HCT116 (cell line): ENCODE measurements around the gene OMP.

Source experiments
- EZH2 ChIP-seq: fragments of 200-600 bp; sonication (generic); IDR thresholded peaks from 2 replicates; pipeline ENCODE4 v1.6.1; 2017; ENCODE audit warnings: antibody characterized with exemption, mixed run types
- JUND ChIP-seq: IDR thresholded peaks from 2 replicates; pipeline ENCODE4 v1.6.1; 2012
- POLR2A ChIP-seq: IDR thresholded peaks from 2 replicates; pipeline ENCODE4 v1.7.0; 2011; ENCODE audit warnings: borderline replicate concordance; ENCODE audit not compliant: insufficient read depth, insufficient read length; ENCODE audit errors: extremely low read depth
- YY1 ChIP-seq: IDR thresholded peaks from 2 replicates; pipeline ENCODE4 v1.6.1; 2011; ENCODE audit warnings: low read length, low read depth, moderate library complexity, mild to moderate bottlenecking; ENCODE audit not compliant: insufficient replicate concordance; ENCODE audit errors: extremely low read depth
- TF ChIP-seq, protein P1 (sequence below), 3 experiments: fragments of 200-600 bp in 1 of 3; sonication (generic) in 1 of 3; IDR thresholded peaks in 2 of 3; conservative IDR thresholded peaks in 1 of 3; 2 replicates each; pipeline ENCODE4 v1.5.1; 2012 to 2017; ENCODE audit warnings: low read depth in 2 of 3, low read length in 2 of 3, antibody characterized with exemption in 1 of 3, borderline replicate concordance in 1 of 3, control low read depth in 1 of 3, mild to moderate bottlenecking in 1 of 3, mixed read lengths in 1 of 3, mixed run types in 1 of 3, moderate library complexity in 1 of 3; ENCODE audit not compliant: insufficient read depth in 1 of 3
- TF ChIP-seq, protein P2 (sequence below): IDR thresholded peaks from 2 replicates; pipeline ENCODE4 v1.6.1; 2011; ENCODE audit warnings: mild to moderate bottlenecking, low read length, moderate library complexity; ENCODE audit not compliant: insufficient replicate concordance; ENCODE audit errors: extremely low read depth

DNA sequence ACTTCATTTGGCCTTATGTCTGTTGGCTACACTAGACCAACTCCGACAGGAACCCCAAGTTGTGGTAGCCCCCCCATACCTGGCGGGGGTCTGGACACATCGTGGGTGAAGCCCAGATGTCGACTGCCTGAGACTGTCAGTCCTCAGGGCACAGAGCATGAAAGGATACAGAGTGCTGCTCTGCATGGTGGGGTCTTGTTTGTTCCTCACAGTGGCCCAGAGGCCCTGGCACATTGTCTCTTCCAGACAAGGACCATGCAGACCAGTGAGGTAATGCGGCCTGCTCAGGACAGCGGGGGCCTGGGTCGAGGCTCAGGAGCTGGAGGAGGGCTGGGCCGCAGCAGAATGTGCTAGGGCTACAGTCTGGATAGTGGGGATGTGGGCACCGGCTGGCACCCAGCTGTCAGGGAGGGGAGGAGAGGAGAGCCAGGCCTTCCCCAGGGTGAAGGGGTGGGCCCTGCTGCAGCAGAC is 21.2 kb upstream of the OMP start:
- TF ChIP-seq JUND (no peak), POLR2A (no peak), YY1 (no peak), EZH2 (no peak)
- TF ChIP-seq, protein P1, sequence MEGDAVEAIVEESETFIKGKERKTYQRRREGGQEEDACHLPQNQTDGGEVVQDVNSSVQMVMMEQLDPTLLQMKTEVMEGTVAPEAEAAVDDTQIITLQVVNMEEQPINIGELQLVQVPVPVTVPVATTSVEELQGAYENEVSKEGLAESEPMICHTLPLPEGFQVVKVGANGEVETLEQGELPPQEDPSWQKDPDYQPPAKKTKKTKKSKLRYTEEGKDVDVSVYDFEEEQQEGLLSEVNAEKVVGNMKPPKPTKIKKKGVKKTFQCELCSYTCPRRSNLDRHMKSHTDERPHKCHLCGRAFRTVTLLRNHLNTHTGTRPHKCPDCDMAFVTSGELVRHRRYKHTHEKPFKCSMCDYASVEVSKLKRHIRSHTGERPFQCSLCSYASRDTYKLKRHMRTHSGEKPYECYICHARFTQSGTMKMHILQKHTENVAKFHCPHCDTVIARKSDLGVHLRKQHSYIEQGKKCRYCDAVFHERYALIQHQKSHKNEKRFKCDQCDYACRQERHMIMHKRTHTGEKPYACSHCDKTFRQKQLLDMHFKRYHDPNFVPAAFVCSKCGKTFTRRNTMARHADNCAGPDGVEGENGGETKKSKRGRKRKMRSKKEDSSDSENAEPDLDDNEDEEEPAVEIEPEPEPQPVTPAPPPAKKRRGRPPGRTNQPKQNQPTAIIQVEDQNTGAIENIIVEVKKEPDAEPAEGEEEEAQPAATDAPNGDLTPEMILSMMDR (IDR thresholded peaks at IDR 0.05 in 2 of 3, conservative IDR thresholded peaks at IDR 0.05 in 1 of 3; ENCODE audit: borderline replicate concordance in 1 of 3, insufficient read depth in 1 of 3, low read depth in 2 of 3, low read length in 2 of 3), result no peak
- TF ChIP-seq, protein P2, sequence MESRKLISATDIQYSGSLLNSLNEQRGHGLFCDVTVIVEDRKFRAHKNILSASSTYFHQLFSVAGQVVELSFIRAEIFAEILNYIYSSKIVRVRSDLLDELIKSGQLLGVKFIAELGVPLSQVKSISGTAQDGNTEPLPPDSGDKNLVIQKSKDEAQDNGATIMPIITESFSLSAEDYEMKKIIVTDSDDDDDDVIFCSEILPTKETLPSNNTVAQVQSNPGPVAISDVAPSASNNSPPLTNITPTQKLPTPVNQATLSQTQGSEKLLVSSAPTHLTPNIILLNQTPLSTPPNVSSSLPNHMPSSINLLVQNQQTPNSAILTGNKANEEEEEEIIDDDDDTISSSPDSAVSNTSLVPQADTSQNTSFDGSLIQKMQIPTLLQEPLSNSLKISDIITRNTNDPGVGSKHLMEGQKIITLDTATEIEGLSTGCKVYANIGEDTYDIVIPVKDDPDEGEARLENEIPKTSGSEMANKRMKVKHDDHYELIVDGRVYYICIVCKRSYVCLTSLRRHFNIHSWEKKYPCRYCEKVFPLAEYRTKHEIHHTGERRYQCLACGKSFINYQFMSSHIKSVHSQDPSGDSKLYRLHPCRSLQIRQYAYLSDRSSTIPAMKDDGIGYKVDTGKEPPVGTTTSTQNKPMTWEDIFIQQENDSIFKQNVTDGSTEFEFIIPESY, result no peak
